ENCODE measurements around the gene GLG1.

GLG1 gene

DNA sequence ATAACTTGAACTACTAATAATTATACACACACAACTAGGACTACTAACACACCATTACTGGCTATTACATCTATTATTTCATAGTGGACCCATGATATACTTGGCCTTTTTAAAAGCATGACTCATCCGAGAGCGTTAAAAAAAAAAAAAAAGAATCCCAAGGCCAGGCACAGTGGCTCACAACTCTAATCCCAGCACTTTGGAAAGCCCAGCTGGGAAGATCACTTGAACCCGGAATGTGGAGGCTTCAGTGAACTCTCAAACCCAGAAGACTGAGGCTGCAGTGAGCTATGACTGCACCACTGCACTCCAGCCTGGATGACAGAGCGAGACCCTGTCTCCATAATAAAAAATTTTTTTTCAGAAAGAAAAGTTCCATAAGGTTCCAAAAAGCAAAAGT, 3.1 kb downstream of the GLG1 start:
- ATAC-seq, result no peak
- TF ChIP-seq PPARA (CRISPR knock-in tag; IDR thresholded peaks at IDR 0.05; ENCODE audit: borderline replicate concordance), result no peak

DNA sequence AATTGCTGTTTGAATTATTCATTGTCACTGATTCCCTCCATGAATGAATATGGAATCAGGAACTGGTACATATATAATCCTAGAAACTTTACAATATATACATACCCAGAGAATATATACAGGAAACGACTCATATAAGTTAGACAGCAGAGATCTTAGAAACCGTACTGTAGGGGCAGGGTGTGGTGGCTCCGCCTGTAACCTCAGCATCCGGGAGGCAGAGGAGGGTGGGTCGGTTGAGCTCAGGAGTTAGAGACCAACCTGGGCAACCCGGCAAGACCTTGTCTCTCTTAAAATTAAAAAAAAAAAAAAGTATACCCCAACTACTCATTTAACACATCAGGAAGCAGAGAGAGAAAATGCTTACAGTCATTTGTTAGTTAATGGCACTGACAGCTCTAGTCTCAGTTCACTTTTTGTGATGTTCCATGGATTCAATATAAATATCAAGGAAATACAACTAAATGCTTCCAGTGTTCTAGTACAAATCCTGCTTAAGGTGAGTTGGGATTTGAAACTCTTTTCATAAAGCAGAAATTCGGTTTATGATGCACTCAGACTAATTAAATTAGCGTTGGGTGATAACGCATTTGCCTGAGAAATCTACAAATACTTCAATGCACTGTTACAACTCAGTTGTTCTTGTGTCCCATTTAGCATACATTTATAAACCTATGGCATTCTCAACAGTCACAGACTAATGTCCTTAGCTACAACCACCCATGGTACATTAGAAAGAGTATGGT, 5.6 kb downstream of the GLG1 start:
- ATAC-seq, result no peak
- TF ChIP-seq BACH2 (CRISPR knock-in tag; IDR thresholded peaks at IDR 0.05; ENCODE audit: borderline replicate concordance) (no peak), RARB (CRISPR knock-in tag; IDR thresholded peaks at IDR 0.05) (no peak), CSDC2 (CRISPR knock-in tag; IDR thresholded peaks at IDR 0.05) (no peak), GLIS3 (CRISPR knock-in tag; IDR thresholded peaks at IDR 0.05) (no peak), PPARA (CRISPR knock-in tag; IDR thresholded peaks at IDR 0.05; ENCODE audit: borderline replicate concordance) (no peak), OSR1 (CRISPR knock-in tag; IDR thresholded peaks at IDR 0.05) (no peak), ZNF565 (CRISPR knock-in tag; conservative IDR thresholded peaks at IDR 0.05; ENCODE audit: low read depth) (no peak), TOX (CRISPR knock-in tag; IDR thresholded peaks at IDR 0.05; ENCODE audit: borderline replicate concordance) (no peak), ARNTL (CRISPR knock-in tag; IDR thresholded peaks at IDR 0.05; ENCODE audit: borderline replicate concordance, low read depth) (no peak), ZFP3 (CRISPR knock-in tag; IDR thresholded peaks at IDR 0.05) (no peak), ZC3H10 (CRISPR knock-in tag; IDR thresholded peaks at IDR 0.05) (no peak), SNAI2 (CRISPR knock-in tag; IDR thresholded peaks at IDR 0.05) (no peak), ISL1 (CRISPR knock-in tag; IDR thresholded peaks at IDR 0.05) (no peak; the same call in 1 of the 2 replicates), ZFP30 (CRISPR knock-in tag; IDR thresholded peaks at IDR 0.05) (no peak), ZNF70 (CRISPR knock-in tag; IDR thresholded peaks at IDR 0.05) (no peak), TCF4 (CRISPR knock-in tag; IDR thresholded peaks at IDR 0.05; ENCODE audit: borderline replicate concordance) (no peak)
- TF ChIP-seq, protein P1, sequence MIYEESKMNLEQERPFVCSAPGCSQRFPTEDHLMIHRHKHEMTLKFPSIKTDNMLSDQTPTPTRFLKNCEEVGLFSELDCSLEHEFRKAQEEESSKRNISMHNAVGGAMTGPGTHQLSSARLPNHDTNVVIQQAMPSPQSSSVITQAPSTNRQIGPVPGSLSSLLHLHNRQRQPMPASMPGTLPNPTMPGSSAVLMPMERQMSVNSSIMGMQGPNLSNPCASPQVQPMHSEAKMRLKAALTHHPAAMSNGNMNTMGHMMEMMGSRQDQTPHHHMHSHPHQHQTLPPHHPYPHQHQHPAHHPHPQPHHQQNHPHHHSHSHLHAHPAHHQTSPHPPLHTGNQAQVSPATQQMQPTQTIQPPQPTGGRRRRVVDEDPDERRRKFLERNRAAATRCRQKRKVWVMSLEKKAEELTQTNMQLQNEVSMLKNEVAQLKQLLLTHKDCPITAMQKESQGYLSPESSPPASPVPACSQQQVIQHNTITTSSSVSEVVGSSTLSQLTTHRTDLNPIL (CRISPR knock-in tag; IDR thresholded peaks at IDR 0.05; ENCODE audit: low read depth), result no peak
- TF ChIP-seq, protein P2, sequence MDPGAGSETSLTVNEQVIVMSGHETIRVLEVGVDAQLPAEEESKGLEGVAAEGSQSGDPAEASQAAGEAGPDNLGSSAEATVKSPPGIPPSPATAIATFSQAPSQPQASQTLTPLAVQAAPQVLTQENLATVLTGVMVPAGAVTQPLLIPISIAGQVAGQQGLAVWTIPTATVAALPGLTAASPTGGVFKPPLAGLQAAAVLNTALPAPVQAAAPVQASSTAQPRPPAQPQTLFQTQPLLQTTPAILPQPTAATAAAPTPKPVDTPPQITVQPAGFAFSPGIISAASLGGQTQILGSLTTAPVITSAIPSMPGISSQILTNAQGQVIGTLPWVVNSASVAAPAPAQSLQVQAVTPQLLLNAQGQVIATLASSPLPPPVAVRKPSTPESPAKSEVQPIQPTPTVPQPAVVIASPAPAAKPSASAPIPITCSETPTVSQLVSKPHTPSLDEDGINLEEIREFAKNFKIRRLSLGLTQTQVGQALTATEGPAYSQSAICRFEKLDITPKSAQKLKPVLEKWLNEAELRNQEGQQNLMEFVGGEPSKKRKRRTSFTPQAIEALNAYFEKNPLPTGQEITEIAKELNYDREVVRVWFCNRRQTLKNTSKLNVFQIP (CRISPR knock-in tag; IDR thresholded peaks at IDR 0.05; ENCODE audit: borderline replicate concordance, low read depth), result no peak

DNA sequence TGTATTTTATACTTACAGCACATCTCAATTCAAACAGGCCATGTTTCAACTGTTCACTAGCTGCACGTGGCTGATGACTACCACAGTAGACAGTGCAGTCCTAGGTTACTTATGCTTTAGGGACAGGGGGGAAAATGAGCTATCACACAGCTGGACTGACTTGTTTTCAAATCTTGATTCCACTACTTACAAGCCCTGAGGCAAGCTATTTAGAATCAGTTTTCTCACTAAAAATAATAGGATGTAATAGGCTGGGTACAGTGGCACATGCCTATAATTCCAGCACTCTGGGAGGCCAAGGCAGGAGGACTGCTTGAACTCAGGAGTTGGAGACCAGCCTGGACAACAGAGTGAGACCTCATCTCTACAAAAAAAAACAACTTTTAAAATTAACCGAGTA, 10.3 kb downstream of the GLG1 start:
- no peak for TF ChIP-seq ARNTL (CRISPR knock-in tag; IDR thresholded peaks at IDR 0.05; ENCODE audit: borderline replicate concordance, low read depth)
- ATAC-seq, result no peak

DNA sequence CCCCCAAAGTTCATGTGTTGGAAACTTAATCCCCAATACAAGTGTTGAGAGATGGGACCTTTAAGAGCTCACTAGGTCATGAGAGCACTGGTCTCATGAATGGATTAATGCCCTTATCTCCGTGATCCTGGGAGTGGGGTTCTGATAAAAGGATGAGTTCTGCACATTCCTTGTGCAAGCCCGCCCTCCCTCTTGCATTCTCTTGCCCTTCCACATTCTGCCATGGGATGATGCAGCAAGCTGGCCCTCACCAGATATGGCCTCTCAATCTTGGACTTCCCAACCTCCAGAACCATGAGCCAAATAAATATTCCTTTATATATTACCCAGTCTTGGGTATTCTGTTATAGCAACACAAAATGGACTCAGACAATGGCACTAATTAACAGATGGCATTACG, 14.1 kb downstream of the GLG1 start:
- TF ChIP-seq, protein P2 (CRISPR knock-in tag; IDR thresholded peaks at IDR 0.05; ENCODE audit: borderline replicate concordance, low read depth), result no peak
- TF ChIP-seq, protein P3, sequence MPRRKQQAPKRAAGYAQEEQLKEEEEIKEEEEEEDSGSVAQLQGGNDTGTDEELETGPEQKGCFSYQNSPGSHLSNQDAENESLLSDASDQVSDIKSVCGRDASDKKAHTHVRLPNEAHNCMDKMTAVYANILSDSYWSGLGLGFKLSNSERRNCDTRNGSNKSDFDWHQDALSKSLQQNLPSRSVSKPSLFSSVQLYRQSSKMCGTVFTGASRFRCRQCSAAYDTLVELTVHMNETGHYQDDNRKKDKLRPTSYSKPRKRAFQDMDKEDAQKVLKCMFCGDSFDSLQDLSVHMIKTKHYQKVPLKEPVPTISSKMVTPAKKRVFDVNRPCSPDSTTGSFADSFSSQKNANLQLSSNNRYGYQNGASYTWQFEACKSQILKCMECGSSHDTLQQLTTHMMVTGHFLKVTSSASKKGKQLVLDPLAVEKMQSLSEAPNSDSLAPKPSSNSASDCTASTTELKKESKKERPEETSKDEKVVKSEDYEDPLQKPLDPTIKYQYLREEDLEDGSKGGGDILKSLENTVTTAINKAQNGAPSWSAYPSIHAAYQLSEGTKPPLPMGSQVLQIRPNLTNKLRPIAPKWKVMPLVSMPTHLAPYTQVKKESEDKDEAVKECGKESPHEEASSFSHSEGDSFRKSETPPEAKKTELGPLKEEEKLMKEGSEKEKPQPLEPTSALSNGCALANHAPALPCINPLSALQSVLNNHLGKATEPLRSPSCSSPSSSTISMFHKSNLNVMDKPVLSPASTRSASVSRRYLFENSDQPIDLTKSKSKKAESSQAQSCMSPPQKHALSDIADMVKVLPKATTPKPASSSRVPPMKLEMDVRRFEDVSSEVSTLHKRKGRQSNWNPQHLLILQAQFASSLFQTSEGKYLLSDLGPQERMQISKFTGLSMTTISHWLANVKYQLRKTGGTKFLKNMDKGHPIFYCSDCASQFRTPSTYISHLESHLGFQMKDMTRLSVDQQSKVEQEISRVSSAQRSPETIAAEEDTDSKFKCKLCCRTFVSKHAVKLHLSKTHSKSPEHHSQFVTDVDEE (CRISPR knock-in tag; IDR thresholded peaks at IDR 0.05), result no peak
- TF ChIP-seq SNAI2 (CRISPR knock-in tag; IDR thresholded peaks at IDR 0.05) (no peak), CSDC2 (CRISPR knock-in tag; IDR thresholded peaks at IDR 0.05) (no peak)

More for the DNA sequence above, 14.1 kb downstream of the GLG1 start:
- no peak for ATAC-seq

All from SK-N-SH treated with all-trans-retinoic acid at 6 μM for 48 hours (cell line).